Right kidney (tissue), 1 donor: ENCODE results near the gene KRTDAP.
"Not testable (repeated sequence)": the region's sequence is repeated elsewhere in the genome, so short reads cannot be mapped to it uniquely, and the experiment has no call there.

Source experiments
- DNase-seq: peaks from one replicate; pipeline ENCODE4 v3.0.0-alpha.2; 2016

Gene KRTDAP

DNA sequence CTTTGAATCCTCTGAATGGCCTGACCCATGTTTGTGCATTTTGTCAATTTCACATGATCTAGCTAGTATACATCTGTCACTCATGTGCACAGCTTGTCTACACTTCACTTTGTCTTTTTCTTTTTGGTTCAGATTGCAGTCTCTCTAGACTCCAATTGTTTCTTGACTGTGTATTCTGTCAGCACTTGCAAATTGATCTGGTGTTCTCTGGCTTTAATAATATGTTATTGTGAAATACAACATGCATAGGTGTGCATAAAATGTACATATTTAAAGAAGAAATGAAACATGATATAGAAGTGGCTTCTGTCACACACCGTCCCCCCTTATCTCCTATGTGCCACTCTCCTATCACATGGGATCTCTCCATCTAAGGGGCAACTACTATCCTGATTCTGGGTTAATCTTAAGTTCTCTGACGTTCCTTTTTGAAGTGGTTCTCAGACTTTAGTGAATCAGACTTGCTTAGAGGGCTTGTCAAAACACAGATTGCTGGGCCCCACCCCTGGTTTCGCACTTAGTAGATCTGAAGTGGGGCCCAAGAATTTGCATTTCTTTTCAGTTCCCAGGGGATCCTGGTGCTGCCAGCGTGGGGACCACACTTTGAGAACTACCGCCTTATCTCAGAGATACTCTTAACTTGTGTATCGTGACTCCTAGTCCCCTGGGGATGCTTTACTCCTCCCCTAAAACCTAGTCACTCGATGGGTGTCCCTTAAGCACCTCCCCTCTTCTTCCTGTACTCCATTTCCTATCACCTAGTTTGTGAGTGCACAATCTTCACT lies 5.8 kb downstream of the KRTDAP start:
- no peak for DNase-seq

DNA sequence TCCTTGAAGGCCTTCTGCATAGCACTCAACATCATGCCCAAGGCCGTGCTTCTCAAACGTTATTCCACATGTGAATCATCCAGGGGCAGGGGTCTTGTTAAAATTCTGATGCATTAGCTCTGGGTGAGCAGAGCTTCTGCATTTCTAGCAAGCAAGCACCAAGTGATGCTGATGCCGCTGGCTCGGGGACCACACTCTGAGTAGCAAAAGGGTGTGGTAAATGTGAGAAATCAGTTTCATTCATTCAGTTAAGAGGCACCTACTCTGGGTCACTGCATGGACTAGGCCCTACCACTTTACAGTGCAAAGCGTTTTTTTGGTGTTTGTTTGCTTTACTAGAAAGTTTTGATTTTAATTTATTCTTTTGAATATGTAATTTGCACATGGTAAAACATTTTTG lies 7.2 kb downstream of the KRTDAP start:
- no peak for DNase-seq

DNA sequence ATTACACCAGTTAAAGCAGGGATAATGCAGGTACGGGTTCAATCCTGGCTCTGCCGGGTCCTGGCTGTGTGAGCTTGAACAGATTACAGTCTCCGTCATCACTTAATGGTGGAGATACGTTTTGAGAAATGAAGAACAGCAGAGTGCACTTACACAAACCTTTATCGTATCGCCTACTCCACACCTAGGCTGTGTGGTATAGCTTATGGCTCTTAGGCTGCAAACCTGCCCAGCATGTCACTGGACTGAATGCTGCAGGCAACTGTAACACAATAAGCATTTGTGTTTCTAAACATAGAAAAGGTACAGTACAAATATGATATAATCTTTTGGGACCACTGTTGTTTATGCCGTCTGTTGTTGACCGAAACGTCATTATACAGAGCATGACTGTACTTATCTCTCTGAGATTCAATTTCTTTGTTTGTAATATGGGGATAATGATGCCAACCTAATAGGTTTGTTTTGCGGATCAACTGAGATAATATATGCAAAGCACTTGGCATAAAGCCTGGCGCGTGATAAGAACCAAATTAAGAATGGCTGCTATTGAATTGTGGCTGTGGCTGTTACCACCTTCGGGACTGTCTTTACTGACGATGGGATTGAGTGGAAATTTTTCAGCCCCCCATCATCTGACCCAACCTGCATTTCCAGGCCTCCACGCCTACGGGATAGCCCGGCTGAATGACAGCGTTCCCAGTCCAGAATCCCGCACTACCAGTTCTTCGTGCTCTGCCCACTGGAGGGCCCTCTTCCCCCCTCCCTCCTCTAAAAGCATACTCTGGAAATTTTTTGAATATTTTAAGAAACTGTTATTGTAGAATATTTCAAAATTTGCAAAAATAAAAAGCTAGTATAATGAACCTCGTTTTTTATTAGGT lies 11.2 kb downstream of the KRTDAP start:
- DNase-seq, result no peak

DNA sequence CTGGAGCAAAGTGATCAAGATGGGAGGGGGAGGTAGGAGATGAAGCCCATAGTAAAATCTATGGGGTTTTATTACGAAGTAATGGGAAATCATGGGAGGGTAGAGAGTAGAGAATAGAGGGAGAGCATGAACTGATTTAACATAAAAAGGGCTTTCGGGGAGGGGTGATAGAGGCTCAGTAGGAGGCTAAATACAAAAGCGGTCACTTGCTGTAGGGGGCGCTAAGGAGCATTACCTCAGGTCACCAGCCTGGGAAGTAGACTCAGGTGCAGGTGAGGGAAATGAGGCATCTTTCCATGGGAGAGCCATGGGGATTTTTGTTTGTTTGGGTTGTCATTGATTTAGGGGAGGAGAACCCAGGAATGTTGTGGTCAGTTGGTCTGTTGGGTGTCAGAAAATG lies 14.1 kb downstream of the KRTDAP start:
- DNase-seq, result no peak

DNA sequence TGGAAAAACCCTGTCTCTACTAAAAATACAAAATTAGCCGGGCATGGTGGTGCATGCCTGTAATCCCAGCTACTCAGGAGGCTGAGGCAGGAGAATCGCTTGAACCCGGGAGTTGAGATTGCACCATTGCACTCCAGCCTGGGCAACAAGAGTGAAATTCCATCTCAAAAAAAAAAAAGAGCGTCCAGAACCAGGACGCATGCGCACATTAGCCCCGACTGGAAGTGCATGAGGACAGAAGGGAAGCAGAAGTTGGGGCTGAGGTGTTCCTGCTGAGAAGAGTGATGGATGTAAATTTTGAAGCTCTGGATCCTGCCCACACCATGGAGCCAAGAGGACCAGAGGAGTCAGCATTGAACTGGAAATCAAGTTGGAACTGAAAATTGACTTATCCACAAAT lies 15.7 kb downstream of the KRTDAP start:
- not testable (repeated sequence) for DNase-seq

DNA sequence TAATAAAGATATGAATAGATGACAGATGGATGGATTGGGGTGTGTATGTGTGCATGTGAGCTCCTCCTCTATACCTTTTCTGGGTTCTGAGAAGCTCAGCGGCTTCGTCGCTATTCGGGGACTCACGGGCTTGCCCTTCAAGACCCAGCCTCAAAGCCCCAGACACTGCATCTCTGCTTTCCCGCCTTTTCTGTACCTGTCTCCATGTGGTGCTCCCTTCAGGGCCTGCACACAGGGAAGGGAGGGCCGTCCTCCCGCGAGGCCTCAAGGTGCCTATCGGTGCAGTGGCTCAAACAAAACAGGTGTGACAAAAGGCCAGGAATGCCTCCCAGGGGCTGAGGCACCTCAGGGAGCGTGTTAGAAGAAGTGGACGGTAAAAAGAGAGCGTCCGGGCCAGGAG lies 16.2 kb downstream of the KRTDAP start:
- no peak for DNase-seq

DNA sequence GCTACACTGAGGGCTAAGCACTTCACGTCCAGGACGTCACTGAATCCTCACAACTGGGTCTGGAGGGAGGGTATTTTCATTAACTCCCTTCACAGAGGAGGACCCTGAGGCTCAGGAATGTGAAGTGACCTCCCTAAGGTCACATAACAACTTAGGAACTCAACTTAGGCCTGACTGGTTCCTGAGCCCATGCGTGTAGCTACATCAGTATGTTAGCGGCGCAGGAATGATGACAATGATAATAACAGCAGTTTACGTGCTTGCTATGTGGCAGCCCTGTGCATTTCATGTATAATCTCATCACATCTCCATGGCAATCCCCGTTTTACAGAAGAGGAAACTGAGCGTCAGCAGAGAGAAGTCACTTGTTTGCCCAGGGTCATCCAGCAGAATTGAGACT lies 18.3 kb downstream of the KRTDAP start:
- DNase-seq, result no peak

DNA sequence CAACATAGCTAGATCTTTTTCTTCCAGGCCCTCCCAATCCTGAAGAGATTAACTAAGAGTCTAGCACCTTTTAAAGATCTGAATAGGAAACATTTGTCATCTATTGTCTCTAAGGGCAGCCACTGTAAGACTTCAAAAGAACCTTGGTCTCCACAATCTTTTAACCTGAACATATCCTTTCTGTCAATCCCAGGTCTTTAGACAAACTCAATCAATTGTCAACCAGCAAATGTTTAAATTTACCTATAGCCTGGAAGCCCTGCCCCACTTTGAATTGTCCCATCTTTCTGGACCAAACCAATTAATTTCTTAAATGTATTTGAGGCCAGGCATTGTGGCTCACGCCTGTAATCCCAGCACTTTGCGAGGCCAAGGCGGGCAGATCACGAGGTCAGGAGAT lies 19.2 kb downstream of the KRTDAP start:
- DNase-seq, result not testable (repeated sequence)

DNA sequence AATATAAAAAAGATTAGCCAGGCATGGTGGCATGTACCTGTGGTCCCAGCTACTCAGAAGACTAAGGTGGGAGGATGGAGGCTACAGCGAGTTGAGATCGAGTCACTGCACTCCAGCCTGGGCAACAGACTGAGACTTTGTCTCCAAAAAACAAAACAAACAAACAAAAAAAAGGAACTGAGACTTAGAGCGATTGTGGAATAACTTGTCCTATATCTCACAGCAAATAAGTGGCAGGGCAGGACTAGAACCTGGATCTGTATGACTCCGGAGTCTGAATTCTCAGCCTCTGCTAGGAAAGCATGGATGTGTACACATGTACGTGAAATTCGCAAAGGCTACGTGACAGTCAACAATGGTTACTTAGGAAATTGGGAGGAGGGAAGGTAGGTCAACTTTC lies 20.1 kb downstream of the KRTDAP start:
- no peak for DNase-seq

DNA sequence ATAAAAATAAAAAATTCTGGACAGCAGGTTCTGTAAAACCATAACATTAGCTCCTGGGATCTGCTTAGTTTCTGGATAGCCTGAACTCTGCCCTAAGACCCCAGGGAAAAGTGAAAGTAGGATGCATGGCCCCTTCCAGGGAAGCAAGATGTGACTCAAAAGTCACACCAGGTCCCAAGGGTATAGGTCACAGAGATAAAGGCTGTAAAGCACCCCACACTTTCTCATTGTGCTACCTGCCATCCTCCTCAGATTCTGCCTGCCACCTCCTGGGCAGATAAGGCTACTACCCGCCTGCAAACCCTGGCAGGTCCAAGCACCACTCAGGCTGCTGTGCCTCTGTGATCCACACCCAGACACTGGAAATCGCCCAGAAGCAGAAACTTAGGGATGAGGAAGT lies 21.6 kb downstream of the KRTDAP start:
- no peak for DNase-seq

DNA sequence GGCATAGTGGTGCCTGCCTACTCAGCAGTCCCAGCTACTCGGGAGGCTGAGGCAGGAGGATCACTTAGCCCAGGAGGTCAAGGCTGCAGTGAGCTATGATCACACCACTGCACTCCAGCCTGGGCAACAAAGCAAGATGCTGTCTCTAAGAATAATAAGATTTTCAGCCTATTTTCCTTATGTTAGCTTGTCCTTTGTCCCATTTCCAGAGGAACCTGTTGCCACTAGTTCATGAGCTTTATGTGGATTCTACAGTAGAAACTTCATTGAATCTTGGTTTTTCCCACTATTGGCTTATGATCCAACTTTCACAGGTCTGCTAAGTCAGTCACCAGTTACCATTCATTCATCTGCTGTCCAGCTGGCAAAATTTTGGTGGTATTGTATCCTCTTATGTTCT lies 24.0 kb downstream of the KRTDAP start:
- DNase-seq, result no peak

DNA sequence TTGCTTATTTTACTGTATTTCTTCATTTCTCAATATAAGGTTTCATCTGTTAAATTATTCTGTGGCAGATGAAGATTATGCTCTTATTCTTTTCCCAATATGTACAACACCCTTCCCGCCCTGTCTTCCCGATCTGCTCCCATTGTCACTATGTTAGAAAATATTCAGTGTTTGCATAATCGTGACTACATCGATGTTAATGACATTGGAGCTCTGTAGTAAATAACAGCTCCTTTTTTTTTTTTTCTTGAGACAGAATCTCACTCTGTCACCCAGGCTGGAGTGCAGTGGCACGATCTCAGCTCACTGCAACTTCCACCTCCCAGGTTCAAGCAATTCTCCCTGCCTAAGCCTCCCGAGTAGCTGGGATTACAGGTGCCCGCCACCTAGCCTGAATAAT lies 27.3 kb downstream of the KRTDAP start:
- DNase-seq, result not testable (repeated sequence)

DNA sequence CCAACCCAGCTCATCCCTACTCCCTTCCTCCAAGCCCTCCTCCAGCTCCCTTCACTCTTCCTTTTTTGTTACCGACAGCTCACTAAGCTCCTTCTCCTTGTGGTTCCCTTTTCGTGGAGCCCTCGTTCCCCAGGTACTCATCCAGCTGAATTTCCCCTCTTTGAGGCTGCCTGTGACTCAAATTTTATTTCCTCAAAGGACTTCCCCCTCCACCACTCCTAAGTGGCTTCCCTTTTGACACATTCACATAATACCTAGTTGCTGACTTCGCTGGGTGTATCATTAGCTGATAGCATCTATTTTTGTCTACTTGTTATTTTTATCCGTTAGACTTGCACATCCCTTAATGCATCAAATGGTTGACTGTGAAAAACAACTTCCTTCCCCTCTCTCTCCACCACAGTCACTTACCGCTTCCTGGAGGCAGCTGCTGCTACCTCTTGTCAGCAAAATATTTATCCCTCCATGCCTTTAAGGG lies 27.7 kb downstream of the KRTDAP start:
- DNase-seq, result no peak

DNA sequence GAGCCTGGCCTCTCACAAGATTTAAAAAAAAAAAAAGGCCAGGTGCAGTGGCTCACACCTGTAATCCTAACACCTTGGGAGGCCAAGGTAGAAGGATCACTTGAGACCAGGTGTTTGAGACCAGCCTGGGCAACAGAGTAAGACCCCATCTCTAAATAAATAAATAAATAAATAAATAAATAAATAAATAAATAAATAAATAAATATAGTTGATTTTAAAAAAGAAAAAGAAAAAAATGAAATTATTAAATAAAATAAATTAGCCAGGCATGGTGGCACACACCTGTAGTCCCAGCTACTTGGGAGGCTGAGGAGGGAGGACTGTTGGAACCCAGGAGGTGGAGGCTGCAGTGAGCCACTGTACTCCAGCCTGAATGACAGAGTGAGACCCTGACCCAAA lies 28.5 kb downstream of the KRTDAP start:
- DNase-seq, result not testable (repeated sequence)

DNA sequence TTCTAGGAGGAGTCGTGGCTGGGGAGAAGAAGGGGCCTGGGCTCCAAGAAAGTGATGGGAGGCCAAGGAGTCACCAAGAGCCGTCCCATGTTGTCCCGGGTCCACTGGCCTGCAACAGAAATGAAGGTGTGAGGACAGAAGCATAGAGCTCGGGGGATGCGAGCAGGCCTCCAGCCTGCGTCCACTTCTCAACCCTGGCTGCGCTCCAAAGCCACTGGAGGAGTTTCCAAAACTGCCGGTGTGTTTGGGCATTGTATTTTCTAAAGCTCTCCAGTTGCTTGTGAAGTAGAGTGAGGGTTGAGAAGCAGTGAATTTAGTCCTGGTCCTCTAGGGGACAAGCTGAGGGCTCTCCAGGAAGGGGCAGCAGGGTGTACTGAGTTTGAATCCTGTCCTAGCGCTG lies 29.2 kb downstream of the KRTDAP start:
- no peak for DNase-seq

DNA sequence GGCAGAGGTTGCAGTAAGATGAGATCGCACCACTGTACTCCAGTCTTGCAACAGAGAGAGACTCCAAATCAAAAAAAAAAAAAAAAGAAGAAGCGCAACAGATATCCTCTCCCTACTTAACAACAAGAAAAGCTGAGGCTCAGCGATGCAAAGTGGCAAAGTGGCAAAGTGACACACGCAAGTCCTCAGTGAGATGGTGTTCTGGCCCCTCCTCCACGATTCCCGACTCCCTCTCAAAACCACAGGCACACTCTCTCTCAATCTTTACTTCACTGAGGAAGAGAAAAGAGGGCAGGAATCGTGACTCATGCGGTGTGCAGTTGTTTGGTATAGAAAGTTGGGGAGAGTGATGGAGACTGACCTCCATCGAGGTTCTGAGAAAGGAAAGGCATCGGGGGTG lies 29.7 kb downstream of the KRTDAP start:
- DNase-seq, result no peak

DNA sequence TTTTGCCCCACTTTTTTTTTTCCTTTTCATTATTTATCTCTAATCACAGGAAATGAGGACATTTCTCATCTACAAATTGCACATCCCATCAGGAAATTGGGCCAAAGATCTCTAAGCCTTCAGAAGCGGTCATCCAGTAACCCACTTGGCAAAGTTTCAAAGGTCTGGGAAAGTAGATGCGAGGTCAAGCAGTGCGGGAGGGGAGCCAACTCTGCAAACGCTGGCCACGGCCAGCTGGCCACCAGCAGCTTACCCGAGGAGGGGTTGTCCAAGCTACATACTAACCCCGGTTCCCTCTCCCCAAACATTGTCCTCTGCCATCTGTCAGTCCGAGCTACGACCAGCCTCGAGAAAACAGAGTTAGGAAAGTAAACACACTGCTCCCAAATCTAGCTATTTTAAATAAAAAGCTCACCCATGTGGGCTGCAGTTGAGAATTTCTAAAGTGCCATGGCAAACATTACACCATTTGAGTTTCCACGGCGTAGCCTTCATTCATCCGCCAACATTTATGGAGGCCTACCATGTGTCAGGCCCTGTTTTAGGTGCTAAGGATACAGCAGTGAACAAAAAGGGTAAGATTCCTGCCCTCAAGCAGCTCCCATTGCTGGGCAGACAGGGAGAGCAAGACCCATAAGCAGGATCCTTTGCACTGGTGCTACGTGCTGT lies 30.7 kb downstream of the KRTDAP start:
- DNase-seq, result peak; percentile 49

DNA sequence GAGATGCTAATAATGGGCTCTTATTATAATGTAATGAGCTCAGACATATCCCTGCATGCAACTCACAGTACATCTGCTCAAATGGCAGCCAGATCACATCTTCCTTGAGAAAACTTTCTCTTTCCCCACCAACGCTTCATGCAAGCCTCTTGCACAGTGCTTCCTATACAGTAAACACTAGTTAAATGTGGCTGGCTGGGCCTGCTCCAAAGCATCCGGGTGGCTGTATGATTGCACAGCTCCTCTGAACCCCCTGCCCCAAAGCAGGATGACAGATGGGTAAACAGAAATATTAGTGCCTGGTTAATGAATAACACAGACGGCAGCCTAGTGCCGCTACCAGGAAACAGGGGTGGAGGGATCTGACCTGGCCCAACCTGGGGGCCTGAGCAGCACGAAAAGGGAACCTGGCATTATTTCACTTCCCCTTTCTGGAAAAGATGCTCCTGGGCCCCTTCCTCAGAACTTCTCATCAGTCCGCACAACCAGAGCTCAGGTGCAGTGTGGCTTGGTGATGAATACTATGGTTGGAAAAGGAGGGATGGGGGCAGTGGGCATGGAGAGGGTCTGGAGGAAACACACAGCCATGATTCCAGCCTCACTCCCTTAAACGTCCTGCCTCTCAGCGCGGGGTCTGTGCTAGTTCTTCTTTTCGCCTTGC lies 31.4 kb downstream of the KRTDAP start:
- DNase-seq, result no peak

DNA sequence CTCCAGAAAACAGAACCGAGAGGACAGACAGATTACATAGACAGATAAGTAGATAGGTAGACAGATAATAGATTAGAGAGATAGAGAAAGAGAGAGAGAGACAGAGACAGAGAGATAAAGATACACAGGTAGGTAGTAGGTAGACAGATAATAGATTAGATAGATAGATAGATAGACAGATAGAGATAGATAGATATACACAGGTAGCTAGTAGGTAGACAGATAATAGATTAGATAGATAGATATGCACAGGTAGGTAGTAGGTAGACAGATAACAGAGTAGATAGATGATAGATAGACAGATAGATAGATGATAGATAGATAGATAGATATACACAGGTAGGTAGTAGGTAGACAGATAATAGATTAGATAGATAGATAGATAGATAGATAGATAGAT lies 32.1 kb downstream of the KRTDAP start:
- no peak for DNase-seq

DNA sequence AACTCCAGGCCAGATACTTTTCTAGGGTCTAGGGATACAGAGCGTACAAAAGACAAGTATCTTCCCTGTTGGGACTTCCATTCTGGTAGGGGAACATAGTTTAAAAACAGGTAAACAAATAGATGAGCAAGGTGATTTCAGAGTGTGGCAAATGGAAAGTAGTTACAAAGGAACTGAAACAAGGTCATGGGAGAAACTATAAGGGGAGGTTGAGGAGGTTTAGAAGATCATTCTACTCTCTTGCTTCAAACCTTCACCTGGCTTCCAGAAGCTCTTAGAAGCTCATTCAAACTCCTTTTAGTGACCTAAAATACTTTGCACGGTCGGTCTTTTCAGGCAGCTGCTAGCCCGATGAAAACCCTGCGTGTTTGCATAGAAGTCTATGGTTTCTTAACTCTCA lies 33.1 kb downstream of the KRTDAP start:
- DNase-seq, result no peak

DNA sequence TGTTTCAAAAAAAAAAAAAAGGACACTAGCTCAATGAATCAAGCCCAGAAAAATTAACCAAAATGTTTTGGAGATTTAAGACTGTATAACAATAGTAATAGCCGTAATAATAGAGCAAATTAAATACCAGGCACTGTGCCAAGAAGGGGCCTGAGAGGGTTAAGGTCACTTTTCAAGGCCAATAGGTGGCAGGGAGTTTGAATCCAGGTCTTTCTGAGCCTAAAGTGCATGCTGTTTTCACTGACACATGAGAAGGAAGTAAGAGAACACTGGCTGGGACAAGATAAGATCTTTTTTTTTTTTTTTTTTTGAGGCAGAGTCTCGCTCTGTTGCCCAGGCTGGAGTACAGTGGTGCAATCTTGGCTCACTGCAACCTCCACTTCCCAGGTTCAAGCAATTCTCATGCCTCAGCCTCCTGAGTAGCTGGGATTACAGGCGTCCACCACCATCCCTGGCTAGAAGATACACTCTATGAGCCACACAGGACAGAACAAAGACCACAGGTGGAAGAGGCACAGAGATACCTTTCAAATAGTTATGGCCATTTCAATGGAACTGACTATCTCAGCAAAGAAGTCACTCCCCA lies 34.6 kb downstream of the KRTDAP start:
- DNase-seq, result no peak

DNA sequence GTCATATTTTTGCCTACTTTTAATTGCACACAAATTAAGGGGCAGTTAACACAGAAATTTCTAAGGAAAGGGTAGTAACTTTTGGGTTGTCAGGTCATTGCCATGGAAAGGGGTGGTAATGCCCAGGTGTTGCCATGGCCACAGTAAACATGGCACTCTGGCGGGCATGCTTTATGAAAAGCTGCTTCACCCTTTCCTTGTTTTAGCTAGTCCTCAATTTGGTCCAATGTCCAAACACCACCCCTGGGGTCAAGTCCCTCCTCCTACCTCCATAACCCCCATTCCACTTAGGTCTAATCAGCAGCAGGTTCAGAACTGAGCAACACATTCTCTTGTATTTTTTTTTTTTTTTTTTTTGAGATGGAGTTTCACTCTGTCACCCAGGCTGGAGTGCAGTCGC lies 35.6 kb downstream of the KRTDAP start:
- DNase-seq, result no peak
